ENCODE data around the gene FAM169A.
"Not testable (repeated sequence)": the region's sequence is repeated elsewhere in the genome, so short reads cannot be mapped to it uniquely, and the experiment has no call there.

The FAM169A gene

DNA sequence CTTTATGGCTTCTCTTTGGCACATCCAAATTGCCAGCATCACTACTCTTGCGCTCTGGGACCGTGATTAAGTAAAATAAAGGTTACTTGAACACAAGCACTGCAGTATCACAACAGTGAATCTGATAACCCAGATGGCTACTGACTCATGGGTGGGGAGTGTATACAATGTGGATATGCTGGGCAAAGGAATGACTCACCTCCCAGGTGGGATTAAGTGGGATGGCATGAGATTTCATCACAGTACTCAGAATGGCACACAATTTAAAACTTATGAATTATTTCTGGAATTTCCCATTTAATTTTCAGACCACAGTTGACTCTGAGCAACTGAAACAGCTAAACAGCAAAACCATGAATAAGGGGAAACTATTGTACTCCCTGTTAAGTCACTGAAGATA lies 103.6 kb downstream of the FAM169A start:
- no peak overlapping the region for H3K4me3 ChIP-seq (ENCODE audit: low read depth, low read length)
- ChIA-PET POLR2A (no interaction called here), CTCF (interaction anchor here (1.2 kb wide), 1 partner anchor 157 kb away, joined by 4 read pairs; no protein-coding TSS in a partner anchor)
- TF ChIP-seq, protein P1, sequence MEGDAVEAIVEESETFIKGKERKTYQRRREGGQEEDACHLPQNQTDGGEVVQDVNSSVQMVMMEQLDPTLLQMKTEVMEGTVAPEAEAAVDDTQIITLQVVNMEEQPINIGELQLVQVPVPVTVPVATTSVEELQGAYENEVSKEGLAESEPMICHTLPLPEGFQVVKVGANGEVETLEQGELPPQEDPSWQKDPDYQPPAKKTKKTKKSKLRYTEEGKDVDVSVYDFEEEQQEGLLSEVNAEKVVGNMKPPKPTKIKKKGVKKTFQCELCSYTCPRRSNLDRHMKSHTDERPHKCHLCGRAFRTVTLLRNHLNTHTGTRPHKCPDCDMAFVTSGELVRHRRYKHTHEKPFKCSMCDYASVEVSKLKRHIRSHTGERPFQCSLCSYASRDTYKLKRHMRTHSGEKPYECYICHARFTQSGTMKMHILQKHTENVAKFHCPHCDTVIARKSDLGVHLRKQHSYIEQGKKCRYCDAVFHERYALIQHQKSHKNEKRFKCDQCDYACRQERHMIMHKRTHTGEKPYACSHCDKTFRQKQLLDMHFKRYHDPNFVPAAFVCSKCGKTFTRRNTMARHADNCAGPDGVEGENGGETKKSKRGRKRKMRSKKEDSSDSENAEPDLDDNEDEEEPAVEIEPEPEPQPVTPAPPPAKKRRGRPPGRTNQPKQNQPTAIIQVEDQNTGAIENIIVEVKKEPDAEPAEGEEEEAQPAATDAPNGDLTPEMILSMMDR (IDR thresholded peaks at IDR 0.05; ENCODE audit: insufficient read depth, low read length, missing control alignments): no peak
- peak; percentile 29 for DNase-seq (ENCODE audit: low read depth, low spot score)

DNA sequence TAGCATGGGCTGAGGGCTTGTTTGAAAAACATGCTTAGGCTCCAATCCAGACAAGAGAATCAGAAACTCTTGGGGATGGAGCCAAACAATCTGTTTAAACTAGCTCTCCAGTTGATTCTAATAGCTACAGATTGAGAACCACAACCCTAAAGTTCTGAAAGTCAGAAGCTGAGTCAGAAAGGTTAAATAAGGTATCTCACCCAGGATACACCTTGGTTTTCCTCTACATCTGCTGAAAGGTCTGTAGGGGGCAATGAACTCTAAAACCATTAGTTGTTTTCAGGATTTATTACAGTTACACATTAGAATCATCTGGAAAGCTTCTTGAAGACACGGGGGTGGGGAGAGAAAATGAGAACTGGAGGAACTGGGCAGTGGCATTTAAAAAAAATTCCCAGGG lies 104.9 kb downstream of the FAM169A start:
- POLR2A ChIA-PET: no interaction called here
- no peak overlapping the region for H3K4me3 ChIP-seq (ENCODE audit: low read depth, low read length)
- DNase-seq (ENCODE audit: low read depth, low spot score): no peak
- CTCF ChIA-PET: interaction anchor here (1.4 kb wide), 1 partner anchor 475 kb away, joined by 3 read pairs; the partner anchor contains the start of gene ANKRD31
- TF ChIP-seq, protein P1 (IDR thresholded peaks at IDR 0.05; ENCODE audit: insufficient read depth, low read length, missing control alignments): no peak

DNA sequence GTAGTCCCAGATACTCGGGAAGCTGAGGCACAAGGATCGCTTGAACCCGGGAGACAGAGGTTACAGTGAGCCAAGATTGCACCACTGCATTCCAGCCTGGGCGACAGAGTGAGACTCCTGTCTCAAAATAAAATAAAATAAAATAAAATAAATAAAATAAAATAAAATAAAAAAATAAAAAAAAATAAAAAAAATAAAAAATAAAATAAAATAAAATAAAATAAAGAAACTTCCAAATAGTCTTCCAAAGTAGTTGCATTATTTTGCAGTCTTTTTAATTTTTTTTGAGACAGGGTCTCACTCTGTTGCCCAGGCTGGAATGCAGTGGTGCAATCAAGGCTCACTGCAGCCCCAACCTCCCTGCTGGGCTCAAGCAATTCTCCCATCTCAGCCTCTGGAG lies 117.4 kb downstream of the FAM169A start:
- CTCF ChIA-PET: interaction anchor here (1.4 kb wide), 1 partner anchor 17 kb away, joined by 3 read pairs; no protein-coding TSS in a partner anchor

DNA sequence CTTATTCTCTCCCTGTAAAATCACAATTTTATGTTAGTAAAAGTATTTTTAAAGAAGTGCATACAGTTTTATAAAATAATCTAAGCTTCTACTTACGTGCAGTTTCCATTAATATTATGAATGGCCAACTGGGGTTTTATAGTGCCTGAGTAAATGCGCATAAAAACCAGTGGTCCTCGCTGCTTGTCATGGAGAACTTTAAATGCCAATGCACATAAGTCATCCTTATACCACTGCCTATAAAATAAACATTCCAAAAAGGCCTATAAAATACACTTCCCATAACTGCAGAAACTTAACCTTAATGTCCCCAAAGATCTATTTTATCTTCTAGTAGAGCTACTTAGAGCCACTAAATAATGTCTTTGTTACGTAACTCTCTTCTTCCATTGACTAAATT lies 127.8 kb downstream of the FAM169A start:
- ChIA-PET CTCF (interaction anchor here (0.8 to 1.3 kb wide), 2 partner anchors 18 to 21 kb away, joined by 3 read pairs; no protein-coding TSS in a partner anchor), POLR2A (no interaction called here)
- TF ChIP-seq, protein P1 (IDR thresholded peaks at IDR 0.05; ENCODE audit: insufficient read depth, low read length, missing control alignments): no peak
- H3K4me3 ChIP-seq (ENCODE audit: low read depth, low read length): no peak overlapping the region
- no peak for DNase-seq (ENCODE audit: low read depth, low spot score)

More for the DNA sequence above, 117.4 kb downstream of the FAM169A start:
- DNase-seq (ENCODE audit: low read depth, low spot score); H3K4me3 ChIP-seq (ENCODE audit: low read depth, low read length); POLR2A ChIA-PET: not testable (repeated sequence)

DNA sequence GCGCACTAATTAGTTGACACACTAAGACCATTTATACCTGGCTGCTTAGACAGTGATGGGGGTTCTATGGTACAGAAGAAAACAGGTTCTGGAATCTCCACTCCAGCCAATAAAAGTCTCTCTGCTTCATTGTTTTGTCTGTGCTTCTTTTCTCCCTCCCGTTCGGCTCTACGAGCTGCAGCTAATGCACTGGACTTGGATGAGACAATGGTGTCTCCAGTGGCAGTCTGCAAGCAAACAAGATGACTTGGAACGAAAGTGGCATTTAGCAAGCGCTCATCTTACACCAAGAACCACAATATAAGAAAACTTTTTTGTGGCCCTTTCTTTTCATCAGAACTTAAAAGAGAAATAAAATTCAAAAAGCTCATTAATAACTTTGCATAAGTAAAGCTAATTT lies 129.4 kb downstream of the FAM169A start:
- CTCF ChIA-PET: no interaction called here
- TF ChIP-seq, protein P1 (IDR thresholded peaks at IDR 0.05; ENCODE audit: insufficient read depth, low read length, missing control alignments): no peak
- POLR2A ChIA-PET: no interaction called here
- DNase-seq (ENCODE audit: low read depth, low spot score): no peak
- no peak overlapping the region for H3K4me3 ChIP-seq (ENCODE audit: low read depth, low read length)
